Large intestine (tissue), 3 donors: ENCODE data around the gene CLCN1. TPM values are rescaled to one million over a fixed set of nuclear protein-coding genes. Genes with fewer than 3 reads are reported as not detected.

Experiments
- DNase-seq, 2 donors: peaks; one replicate each; pipeline versions ENCODE4 v3.0.0 to v3.0.0-alpha.2; 2013
- H3K27ac ChIP-seq: one replicate; pipeline ENCODE4 v1.5.1; 2013; ENCODE audit warnings: low read length
- H3K27me3 ChIP-seq: 2 replicates; pipeline ENCODE4 v1.6.1; 2013; ENCODE audit warnings: low read length; ENCODE audit not compliant: control insufficient read depth, insufficient read depth
- H3K36me3 ChIP-seq: 2 replicates; pipeline ENCODE4 v1.6.1; 2013; ENCODE audit warnings: low read length; ENCODE audit not compliant: control insufficient read depth, insufficient read depth
- H3K4me1 ChIP-seq: one replicate; pipeline ENCODE4 v1.6.1; 2013; ENCODE audit warnings: low read length; ENCODE audit not compliant: control insufficient read depth, insufficient read depth
- H3K4me3 ChIP-seq: one replicate; pipeline ENCODE4 v1.5.1; 2013; ENCODE audit warnings: low read length
- H3K9me3 ChIP-seq: one replicate; pipeline ENCODE4 v1.6.1; 2013; ENCODE audit warnings: mild to moderate bottlenecking, low read depth, low read length, moderate library complexity; ENCODE audit not compliant: control insufficient read depth
- WGBS: methylation state at CpG from one replicate; pipeline ENCODE4 v1.1.5; 2013; ENCODE audit warnings: low lambda C conversion rate; ENCODE audit not compliant: insufficient coverage; 5-methylcytosine and 5-hydroxymethylcytosine counted together
- polyA plus RNA-seq: library from polyadenylated mRNA; unstranded; fragments of 120-200 nt; gene quantifications from one replicate; pipeline ENCODE4 v1.2.1, GENCODE V29; 2013

The CLCN1 gene
- polyA plus RNA-seq, 1 donor = 1.6 TPM

DNA sequence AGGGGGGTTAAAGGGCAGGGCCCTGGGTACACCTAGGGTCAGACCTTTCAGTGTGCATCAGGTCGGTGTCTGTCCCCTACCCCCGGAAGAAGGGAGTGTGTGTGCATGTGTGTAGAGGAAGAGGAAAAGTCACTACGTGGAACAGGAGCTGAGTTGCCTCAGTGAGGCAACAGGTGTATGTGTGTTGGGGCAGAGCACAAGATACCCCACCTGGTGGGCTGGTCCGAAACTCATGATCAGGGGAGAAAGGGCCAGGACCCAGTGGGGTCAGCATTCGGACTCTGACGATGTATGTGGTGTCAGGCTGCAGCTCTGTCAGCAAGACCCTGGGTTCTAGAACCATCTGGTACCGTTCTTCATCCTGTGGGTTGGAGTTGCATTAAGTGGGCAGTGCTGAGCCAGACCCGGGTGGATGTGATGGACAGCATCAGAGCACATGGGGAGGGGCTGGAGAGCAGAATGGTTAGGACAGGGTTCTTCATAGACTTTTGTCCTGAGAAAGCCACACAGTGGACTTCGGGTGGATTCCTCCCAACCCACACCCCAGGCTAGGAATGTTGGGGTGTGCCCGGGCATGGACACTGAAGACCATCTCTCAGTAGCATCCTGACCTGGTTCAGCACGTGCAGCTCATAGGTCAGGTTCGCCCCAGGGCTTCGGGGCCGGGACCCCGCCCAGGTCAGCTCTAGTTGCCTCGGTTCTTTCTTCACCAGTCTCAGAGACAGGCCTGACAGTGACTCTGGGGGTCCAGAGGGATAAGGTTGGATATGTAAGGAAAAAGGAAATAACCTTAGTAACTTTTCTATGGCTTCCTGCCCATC is 82.0 kb downstream of the CLCN1 start:
- DNase-seq = no peak
- no peak overlapping the region for H3K27ac ChIP-seq
- H3K36me3 ChIP-seq = peaks cover 47% of the 10 kb centered on the region
- H3K27me3 ChIP-seq = no peaks in the 10 kb centered on the region
- WGBS = 100% methylated on average over 1 of the region's 16 CpGs
- peaks cover 34% of the 10 kb centered on the region for H3K4me1 ChIP-seq
- H3K4me3 ChIP-seq = no peak overlapping the region
- no peaks in the 10 kb centered on the region for H3K9me3 ChIP-seq

DNA sequence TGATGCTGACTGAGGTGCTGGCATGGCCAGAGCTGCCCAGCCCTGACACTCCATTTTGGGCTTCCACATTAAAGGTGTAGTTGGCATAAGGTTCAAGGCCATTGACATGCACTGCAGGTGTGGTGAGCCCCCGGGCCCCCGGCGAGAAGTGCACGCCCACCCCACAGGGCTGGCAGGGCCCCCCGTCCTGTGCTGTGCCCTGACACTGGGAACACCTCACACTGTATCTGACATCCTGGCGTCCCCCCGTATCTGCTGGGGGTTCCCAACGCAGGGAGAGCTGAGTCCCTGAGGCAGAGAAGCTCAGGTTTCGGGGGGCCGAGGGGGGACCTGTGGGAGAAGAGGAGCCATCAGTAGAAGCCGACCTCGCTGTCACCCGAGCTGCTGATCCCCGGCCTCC is 82.7 kb downstream of the CLCN1 start:
- H3K9me3 ChIP-seq = no peaks in the 10 kb centered on the region
- no peak for DNase-seq
- WGBS = no CpG with 5 or more reads among the region's 14 CpGs

DNA sequence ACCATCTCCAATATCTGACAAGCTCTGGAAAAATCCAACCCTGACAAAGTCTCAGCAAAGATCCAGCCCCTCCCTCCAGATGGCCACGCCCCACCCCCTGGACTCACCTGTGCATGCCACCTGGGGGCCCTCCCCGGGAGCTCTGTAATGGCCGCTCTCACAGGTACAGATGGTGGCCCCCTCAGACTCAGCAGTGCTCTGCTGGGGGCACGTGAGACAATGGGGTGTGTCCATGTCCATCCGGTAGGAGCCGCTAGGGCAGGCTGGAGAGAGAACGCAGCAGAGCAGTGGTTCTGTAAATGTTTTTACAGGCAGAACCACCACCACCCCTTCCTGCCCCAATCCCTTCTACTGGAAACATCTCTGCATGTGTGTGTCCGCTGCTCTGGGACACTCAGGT is 83.2 kb downstream of the CLCN1 start:
- Histone ChIP-seq H3K9me3 (no peaks in the 10 kb centered on the region), H3K36me3 (peaks cover 44% of the 10 kb centered on the region), H3K27me3 (no peaks in the 10 kb centered on the region), H3K27ac (no peak overlapping the region), H3K4me1 (peaks cover 22% of the 10 kb centered on the region), H3K4me3 (no peak overlapping the region)
- WGBS = no CpG with 5 or more reads among the region's 8 CpGs
- no peak for DNase-seq

More for the DNA sequence above, 82.7 kb downstream of the CLCN1 start:
- H3K36me3 ChIP-seq = peaks cover 45% of the 10 kb centered on the region
- peaks cover 27% of the 10 kb centered on the region for H3K4me1 ChIP-seq
- H3K27ac ChIP-seq = no peak overlapping the region
- H3K27me3 ChIP-seq = no peaks in the 10 kb centered on the region
- H3K4me3 ChIP-seq = no peak overlapping the region

DNA sequence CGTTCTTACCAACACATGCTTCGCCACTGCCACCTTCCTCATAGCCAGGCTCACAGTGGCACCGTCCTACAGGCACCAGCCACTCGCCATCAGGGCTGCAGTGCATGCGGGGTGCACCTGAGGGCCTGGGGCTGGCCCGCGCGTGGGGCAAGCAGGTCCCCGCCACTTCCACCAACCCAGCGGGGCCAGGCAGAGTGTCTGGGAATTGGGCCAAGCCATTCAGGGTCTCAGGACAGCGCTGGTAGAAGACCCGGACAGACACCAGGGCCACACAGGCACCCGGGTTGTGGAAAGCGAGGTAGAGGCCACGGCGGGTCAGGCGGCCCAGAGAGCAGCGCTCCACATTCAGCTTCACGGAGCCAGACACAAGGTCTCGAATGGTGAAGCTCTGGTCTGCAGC is 83.7 kb downstream of the CLCN1 start:
- Histone ChIP-seq H3K27ac (no peak overlapping the region), H3K4me3 (no peak overlapping the region), H3K36me3 (peaks cover 41% of the 10 kb centered on the region), H3K4me1 (peaks cover 21% of the 10 kb centered on the region), H3K9me3 (no peaks in the 10 kb centered on the region), H3K27me3 (no peaks in the 10 kb centered on the region)
- WGBS = no CpG with 5 or more reads among the region's 20 CpGs
- no peak for DNase-seq

DNA sequence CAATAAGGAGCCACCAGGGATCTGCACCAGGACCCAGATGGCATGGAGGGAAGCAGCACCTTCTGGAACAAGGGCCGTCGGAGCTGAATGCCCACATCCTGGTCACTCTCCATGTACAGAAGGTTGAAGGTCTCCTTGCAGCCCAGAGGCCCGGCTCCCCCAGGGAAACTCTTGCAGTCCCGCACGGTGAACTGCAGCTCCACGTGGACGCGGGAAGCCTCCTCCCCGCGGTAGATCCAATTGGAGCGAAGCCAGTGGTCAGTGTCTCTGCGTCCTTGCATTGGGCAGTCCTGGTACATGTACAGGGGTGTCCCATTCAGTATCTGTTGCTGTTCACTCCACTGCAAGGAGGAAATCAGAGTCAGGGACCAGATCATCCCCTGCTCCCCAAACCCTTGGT is 85.4 kb downstream of the CLCN1 start:
- DNase-seq = no peak
- Histone ChIP-seq H3K27ac (no peak overlapping the region), H3K4me3 (no peak overlapping the region), H3K9me3 (no peaks in the 10 kb centered on the region), H3K27me3 (no peaks in the 10 kb centered on the region), H3K36me3 (peaks cover 32% of the 10 kb centered on the region), H3K4me1 (peaks cover 19% of the 10 kb centered on the region)
- WGBS = no CpG with 5 or more reads among the region's 12 CpGs

Other genes with a start within 250 kb of the CLCN1 start
- gene PIP, start 184.0 kb upstream of the CLCN1 start, polyA plus RNA-seq = not detected
- gene TAS2R39, start 132.7 kb upstream of the CLCN1 start, polyA plus RNA-seq = not detected
- gene TAS2R40, start 94.1 kb upstream of the CLCN1 start, polyA plus RNA-seq = not detected
- 325 TPM for gene GSTK1, start 52.7 kb upstream of the CLCN1 start, polyA plus RNA-seq
- 36.2 TPM for gene TMEM139, start 31.2 kb upstream of the CLCN1 start, polyA plus RNA-seq
- gene CASP2, start 27.8 kb upstream of the CLCN1 start, polyA plus RNA-seq = 29.4 TPM
- gene FAM131B, start 46.6 kb downstream of the CLCN1 start, polyA plus RNA-seq = 5.8 TPM
- gene ZYX, start 65.2 kb downstream of the CLCN1 start, polyA plus RNA-seq = 104 TPM
- 42.5 TPM for gene EPHA1, start 92.7 kb downstream of the CLCN1 start, polyA plus RNA-seq
- gene TAS2R60, start 127.3 kb downstream of the CLCN1 start, polyA plus RNA-seq = not detected
- gene TAS2R41, start 161.8 kb downstream of the CLCN1 start, polyA plus RNA-seq = not detected